Measurements from ENCODE around the gene SMOC2. TPM values are rescaled to one million over a fixed set of nuclear protein-coding genes. Genes with fewer than 3 reads are reported as not detected.

SMOC2 gene
- total and polyA plus RNA-seq, 4 donors, result 1.3 to 6.4 (median 4.6) TPM

GRCh38 chr6:168645326-168645725, 204.3 kb downstream of the SMOC2 start:
- no peak for DNase-seq
- H3K9ac ChIP-seq (ENCODE audit: insufficient read depth in 1 of 2, low read length in 2 of 2), result no peak overlapping the region
- H3K27ac ChIP-seq (ENCODE audit: low read depth in 1 of 2, low read length in 1 of 2), result no peak overlapping the region
- H3K27me3 ChIP-seq (ENCODE audit: control insufficient read depth in 3 of 3, insufficient read depth in 3 of 3, low read length in 2 of 3), result peaks cover 0 to 17% (median 5%) of the 10 kb centered on the region in 3 donors
- H3K9me3 ChIP-seq (ENCODE audit: control insufficient read depth in 4 of 4, insufficient read depth in 3 of 4, low read length in 3 of 4), result peaks cover 0 to 2% (median 0%) of the 10 kb centered on the region in 4 donors
- no peak for TF ChIP-seq CTCF (IDR thresholded peaks at IDR 0.05; ENCODE audit: control extremely low read depth, extremely low read depth)
- no peak overlapping the region for H3K4me3 ChIP-seq
- 76 to 85% methylated on average over 9 of the region's 9 CpGs for WGBS, 2 donors
- peaks cover 0 to 27% (median 9%) of the 10 kb centered on the region in 5 donors for H3K4me1 ChIP-seq (ENCODE audit: control insufficient read depth in 5 of 5, insufficient read depth in 5 of 5, low read length in 5 of 5)
- no peak for ATAC-seq (ENCODE audit: insufficient read depth, low FRiP score)
- no peaks in the 10 kb centered on the region for H3K36me3 ChIP-seq (ENCODE audit: control insufficient read depth in 4 of 4, insufficient read depth in 4 of 4, low read length in 4 of 4)

GRCh38 chr6:168647271-168647670, 206.3 kb downstream of the SMOC2 start:
- DNase-seq, result no peak

GRCh38 chr6:168648240-168649125, 207.5 kb downstream of the SMOC2 start:
- H3K4me3 ChIP-seq, result no peak overlapping the region
- ATAC-seq (ENCODE audit: insufficient read depth, low FRiP score), result no peak
- peaks cover 0 to 13% (median 5%) of the 10 kb centered on the region in 3 donors for H3K27me3 ChIP-seq (ENCODE audit: control insufficient read depth in 3 of 3, insufficient read depth in 3 of 3, low read length in 2 of 3)
- H3K9ac ChIP-seq (ENCODE audit: insufficient read depth in 1 of 2, low read length in 2 of 2), result no peak overlapping the region
- H3K27ac ChIP-seq (ENCODE audit: low read depth in 1 of 2, low read length in 1 of 2), result no peak overlapping the region
- H3K9me3 ChIP-seq (ENCODE audit: control insufficient read depth in 4 of 4, insufficient read depth in 3 of 4, low read length in 3 of 4), result peaks cover 0 to 4% (median 0%) of the 10 kb centered on the region in 4 donors
- no peak for DNase-seq
- no peaks in the 10 kb centered on the region for H3K36me3 ChIP-seq (ENCODE audit: control insufficient read depth in 4 of 4, insufficient read depth in 4 of 4, low read length in 4 of 4)
- peaks cover 0 to 25% (median 8%) of the 10 kb centered on the region in 5 donors for H3K4me1 ChIP-seq (ENCODE audit: control insufficient read depth in 5 of 5, insufficient read depth in 5 of 5, low read length in 5 of 5)
- 40 to 60% methylated on average over 29 to 30 of the region's 30 CpGs for WGBS, 2 donors
- TF ChIP-seq CTCF (IDR thresholded peaks at IDR 0.05; ENCODE audit: control extremely low read depth, extremely low read depth), result no peak

More at GRCh38 chr6:168647271-168647670, 206.3 kb downstream of the SMOC2 start:
- Histone ChIP-seq H3K4me1 (ENCODE audit: control insufficient read depth in 5 of 5, insufficient read depth in 5 of 5, low read length in 5 of 5) (peaks cover 0 to 25% (median 8%) of the 10 kb centered on the region in 5 donors), H3K9me3 (ENCODE audit: control insufficient read depth in 4 of 4, insufficient read depth in 3 of 4, low read length in 3 of 4) (peaks cover 0 to 4% (median 0%) of the 10 kb centered on the region in 4 donors), H3K27ac (ENCODE audit: low read depth in 1 of 2, low read length in 1 of 2) (no peak overlapping the region), H3K36me3 (ENCODE audit: control insufficient read depth in 4 of 4, insufficient read depth in 4 of 4, low read length in 4 of 4) (no peaks in the 10 kb centered on the region), H3K9ac (ENCODE audit: insufficient read depth in 1 of 2, low read length in 2 of 2) (no peak overlapping the region), H3K4me3 (no peak overlapping the region), H3K27me3 (ENCODE audit: control insufficient read depth in 3 of 3, insufficient read depth in 3 of 3, low read length in 2 of 3) (peaks cover 0 to 13% (median 5%) of the 10 kb centered on the region in 3 donors)
- no peak for TF ChIP-seq CTCF (IDR thresholded peaks at IDR 0.05; ENCODE audit: control extremely low read depth, extremely low read depth)
- 68 to 69% methylated on average over 14 of the region's 14 CpGs for whole genome bisulfite sequencing, 2 donors
- ATAC-seq (ENCODE audit: insufficient read depth, low FRiP score), result no peak

All from lung (tissue), 12 donors.